NK-92 (cell line): ENCODE data around the gene CDC42BPA.

Experiments used
- DNase-seq: peaks from one replicate; lab custom pipeline; 2025; ENCODE audit not compliant: unreplicated experiment; lab: John Stamatoyannopoulos, UW

CDC42BPA gene

GRCh38 chr1:227215863-227216510, 102.3 kb downstream of the CDC42BPA start:
- no peak for DNase-seq

GRCh38 chr1:227214207-227214606, 104.1 kb downstream of the CDC42BPA start:
- DNase-seq = no peak

- no peak for DNase-seq
Measured at GRCh38 chr1:227213426-227213825, 104.9 kb downstream of the CDC42BPA start.

GRCh38 chr1:227212164-227212563, 106.1 kb downstream of the CDC42BPA start:
- DNase-seq = no peak

- no peak for DNase-seq
Measured at GRCh38 chr1:227210604-227211003, 107.7 kb downstream of the CDC42BPA start.

GRCh38 chr1:227197064-227197463, 121.2 kb downstream of the CDC42BPA start:
- DNase-seq = no peak

GRCh38 chr1:227192163-227192562, 126.1 kb downstream of the CDC42BPA start:
- no peak for DNase-seq

- no peak for DNase-seq
Measured at GRCh38 chr1:227191607-227192006, 126.7 kb downstream of the CDC42BPA start.

GRCh38 chr1:227190321-227190720, 128.0 kb downstream of the CDC42BPA start:
- no peak for DNase-seq

- DNase-seq = no peak
Measured at GRCh38 chr1:227185291-227185690, 133.0 kb downstream of the CDC42BPA start.

- DNase-seq = no peak
Measured at GRCh38 chr1:227182012-227182411, 136.3 kb downstream of the CDC42BPA start.

GRCh38 chr1:227175611-227176010, 142.7 kb downstream of the CDC42BPA start:
- no peak for DNase-seq

GRCh38 chr1:227174164-227174563, 144.1 kb downstream of the CDC42BPA start:
- DNase-seq = no peak

- DNase-seq = no peak
Measured at GRCh38 chr1:227170361-227171166, 147.7 kb downstream of the CDC42BPA start.

GRCh38 chr1:227169343-227169742, 148.9 kb downstream of the CDC42BPA start:
- no peak for DNase-seq

GRCh38 chr1:227167276-227168101, 150.8 kb downstream of the CDC42BPA start:
- no peak for DNase-seq

GRCh38 chr1:227166559-227166958, 151.7 kb downstream of the CDC42BPA start:
- no peak for DNase-seq

- no peak for DNase-seq
Measured at GRCh38 chr1:227161470-227161869, 156.8 kb downstream of the CDC42BPA start.

GRCh38 chr1:227156520-227156919, 161.8 kb downstream of the CDC42BPA start:
- DNase-seq = no peak

- DNase-seq = no peak
Measured at GRCh38 chr1:227155688-227156087, 162.6 kb downstream of the CDC42BPA start.

GRCh38 chr1:227155004-227155403, 163.3 kb downstream of the CDC42BPA start:
- no peak for DNase-seq

- no peak for DNase-seq
Measured at GRCh38 chr1:227152525-227152924, 165.8 kb downstream of the CDC42BPA start.
